ENCODE measurements around the gene CIAO3.
"Not testable (repeated sequence)": the region's sequence is repeated elsewhere in the genome, so short reads cannot be mapped to it uniquely, and the experiment has no call there.

CIAO3 gene

GRCh38 chr16:780296-780695 is 39.5 kb upstream of the CIAO3 start:
- no peak for DNase-seq (ENCODE audit: low read depth)
- no peak overlapping the region for H3K4me3 ChIP-seq (ENCODE audit: low read length)
- TF ChIP-seq, protein P1, sequence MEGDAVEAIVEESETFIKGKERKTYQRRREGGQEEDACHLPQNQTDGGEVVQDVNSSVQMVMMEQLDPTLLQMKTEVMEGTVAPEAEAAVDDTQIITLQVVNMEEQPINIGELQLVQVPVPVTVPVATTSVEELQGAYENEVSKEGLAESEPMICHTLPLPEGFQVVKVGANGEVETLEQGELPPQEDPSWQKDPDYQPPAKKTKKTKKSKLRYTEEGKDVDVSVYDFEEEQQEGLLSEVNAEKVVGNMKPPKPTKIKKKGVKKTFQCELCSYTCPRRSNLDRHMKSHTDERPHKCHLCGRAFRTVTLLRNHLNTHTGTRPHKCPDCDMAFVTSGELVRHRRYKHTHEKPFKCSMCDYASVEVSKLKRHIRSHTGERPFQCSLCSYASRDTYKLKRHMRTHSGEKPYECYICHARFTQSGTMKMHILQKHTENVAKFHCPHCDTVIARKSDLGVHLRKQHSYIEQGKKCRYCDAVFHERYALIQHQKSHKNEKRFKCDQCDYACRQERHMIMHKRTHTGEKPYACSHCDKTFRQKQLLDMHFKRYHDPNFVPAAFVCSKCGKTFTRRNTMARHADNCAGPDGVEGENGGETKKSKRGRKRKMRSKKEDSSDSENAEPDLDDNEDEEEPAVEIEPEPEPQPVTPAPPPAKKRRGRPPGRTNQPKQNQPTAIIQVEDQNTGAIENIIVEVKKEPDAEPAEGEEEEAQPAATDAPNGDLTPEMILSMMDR (IDR thresholded peaks at IDR 0.05; ENCODE audit: insufficient read depth, low read depth, low read length, missing control alignments) = no peak

DNA sequence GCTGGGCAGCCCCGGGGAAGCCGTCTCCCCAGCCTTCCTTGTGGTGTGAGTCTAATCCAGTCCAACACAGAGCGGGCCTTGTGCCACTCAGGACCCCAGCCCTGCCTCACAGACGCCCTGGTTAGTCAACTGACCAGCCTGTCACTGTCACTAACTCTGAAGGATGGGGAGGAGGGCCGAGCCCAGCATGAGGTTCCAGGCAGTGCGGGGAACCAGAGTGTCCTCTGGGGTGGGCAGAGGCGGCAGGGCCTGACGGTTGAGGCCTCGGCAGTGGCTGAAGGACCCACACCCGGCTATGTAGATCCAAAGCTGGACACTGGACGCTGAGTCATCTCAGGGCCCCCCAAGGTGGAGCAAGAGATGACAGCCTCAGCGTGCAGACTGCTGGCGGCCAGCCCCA is 38.8 kb upstream of the CIAO3 start:
- H3K4me3 ChIP-seq (ENCODE audit: low read length) = no peak overlapping the region
- DNase-seq (ENCODE audit: low read depth) = no peak
- TF ChIP-seq, protein P1 (IDR thresholded peaks at IDR 0.05; ENCODE audit: insufficient read depth, low read depth, low read length, missing control alignments) = no peak

DNA sequence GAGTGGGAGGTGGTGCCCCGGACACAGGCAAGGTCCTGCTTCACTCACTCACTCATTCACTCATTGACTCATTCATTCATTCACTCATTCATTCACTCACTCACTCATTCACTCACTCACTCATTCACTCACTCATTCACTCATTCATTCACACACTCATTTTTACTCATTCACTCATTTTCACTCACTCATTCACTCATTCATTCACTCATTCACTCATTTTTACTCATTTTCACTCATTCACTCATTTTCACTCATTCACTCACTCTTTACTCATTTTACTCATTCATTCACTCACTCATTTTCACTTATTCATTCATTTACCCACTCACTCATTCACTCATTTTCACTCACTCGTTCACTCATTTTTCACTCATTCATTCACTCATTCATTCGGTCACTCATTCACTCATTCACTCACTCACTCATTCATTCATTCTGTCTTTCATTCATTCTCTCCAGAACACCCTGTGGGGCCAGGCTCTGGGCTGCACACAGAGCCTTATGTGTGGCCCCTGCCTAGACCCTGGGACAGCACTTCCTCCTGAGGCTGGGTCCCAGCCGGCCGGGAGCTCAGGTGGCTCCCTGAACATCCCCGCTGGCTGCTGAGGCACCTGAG is 38.2 kb upstream of the CIAO3 start:
- H3K4me3 ChIP-seq (ENCODE audit: low read length) = no peak overlapping the region
- TF ChIP-seq, protein P1 (IDR thresholded peaks at IDR 0.05; ENCODE audit: insufficient read depth, low read depth, low read length, missing control alignments) = no peak
- no peak for DNase-seq (ENCODE audit: low read depth)

DNA sequence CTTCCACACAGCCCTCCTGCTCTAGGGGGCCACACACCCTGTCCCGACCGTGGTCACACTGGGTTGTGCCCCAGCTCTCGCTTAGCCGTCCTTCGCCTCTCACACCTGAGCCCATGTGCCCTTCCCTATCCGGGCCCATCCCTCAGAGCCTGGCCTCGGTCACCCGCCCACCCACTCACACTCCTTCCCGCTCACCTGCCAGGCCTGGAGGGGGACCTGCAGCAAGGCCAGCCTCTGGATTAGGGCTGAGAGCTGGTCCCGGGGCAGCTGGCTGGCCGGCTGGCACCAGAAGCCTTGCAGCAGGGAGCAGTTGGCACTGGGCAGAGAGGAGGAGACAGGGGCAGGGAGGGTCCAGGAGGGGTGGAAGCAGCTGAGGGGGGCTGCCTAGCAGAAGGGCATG is 37.6 kb upstream of the CIAO3 start:
- DNase-seq (ENCODE audit: low read depth) = no peak
- TF ChIP-seq, protein P1 (IDR thresholded peaks at IDR 0.05; ENCODE audit: insufficient read depth, low read depth, low read length, missing control alignments) = no peak
- H3K4me3 ChIP-seq (ENCODE audit: low read length) = no peak overlapping the region

- no peak overlapping the region for H3K4me3 ChIP-seq (ENCODE audit: low read length)
- peak; percentile 40 for DNase-seq (ENCODE audit: low read depth)
- TF ChIP-seq, protein P1 (IDR thresholded peaks at IDR 0.05; ENCODE audit: insufficient read depth, low read depth, low read length, missing control alignments) = no peak
Observed at GRCh38 chr16:777826-778225, 37.0 kb upstream of the CIAO3 start.

DNA sequence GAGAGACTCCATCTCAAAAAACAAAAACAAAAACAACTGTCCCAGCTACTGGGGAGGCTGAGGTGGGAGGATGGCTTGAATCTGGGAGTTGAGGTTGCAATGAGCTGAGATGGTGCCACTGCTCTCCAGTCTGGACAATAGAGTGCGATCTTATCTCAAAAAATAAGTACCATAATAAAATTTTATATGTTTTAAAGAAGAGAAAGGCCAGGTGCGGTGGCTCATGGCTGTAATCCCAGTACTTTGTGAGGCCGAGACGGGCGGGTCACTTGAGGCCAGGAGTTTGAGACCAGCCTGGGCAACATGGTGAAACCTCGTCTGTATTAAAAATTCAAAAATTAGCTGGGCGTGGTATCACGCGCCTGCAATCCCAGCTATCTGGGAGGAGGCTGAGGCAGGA is 36.0 kb upstream of the CIAO3 start:
- H3K4me3 ChIP-seq (ENCODE audit: low read length) = no peak overlapping the region
- TF ChIP-seq, protein P1 (IDR thresholded peaks at IDR 0.05; ENCODE audit: insufficient read depth, low read depth, low read length, missing control alignments) = no peak
- DNase-seq (ENCODE audit: low read depth) = no peak

DNA sequence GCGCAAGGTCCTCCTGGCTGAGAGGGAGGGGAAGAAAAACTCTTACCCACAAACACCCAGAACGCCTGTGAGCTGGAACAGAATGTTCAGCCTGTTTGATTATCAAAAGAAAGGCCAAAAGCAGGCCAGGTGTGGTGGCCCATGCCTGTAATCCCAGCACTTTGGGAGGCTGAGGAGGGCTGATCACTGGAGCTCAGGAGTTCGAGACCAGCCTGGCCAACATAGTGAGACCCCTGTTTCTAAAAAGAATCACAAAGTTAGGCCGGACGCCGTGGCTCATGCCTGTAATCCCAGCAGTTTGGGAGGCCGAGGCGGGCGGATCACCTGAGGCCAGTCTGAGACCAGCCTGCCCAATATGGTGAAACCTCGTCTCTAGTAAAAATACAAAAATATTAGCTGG is 35.5 kb upstream of the CIAO3 start:
- DNase-seq (ENCODE audit: low read depth); H3K4me3 ChIP-seq (ENCODE audit: low read length): not testable (repeated sequence)
